NCI-H2227 treated with DMSO at 0.1 percent for 48 hours (cell line): Measurements from ENCODE around the gene NNAT.
"Not testable (repeated sequence)": the region's sequence is repeated elsewhere in the genome, so short reads cannot be mapped to it uniquely, and the experiment has no call there.

ENCODE experiments used
- DNase-seq: peaks from one replicate; lab custom pipeline; 2025; lab: John Stamatoyannopoulos, UW

NNAT gene

DNA sequence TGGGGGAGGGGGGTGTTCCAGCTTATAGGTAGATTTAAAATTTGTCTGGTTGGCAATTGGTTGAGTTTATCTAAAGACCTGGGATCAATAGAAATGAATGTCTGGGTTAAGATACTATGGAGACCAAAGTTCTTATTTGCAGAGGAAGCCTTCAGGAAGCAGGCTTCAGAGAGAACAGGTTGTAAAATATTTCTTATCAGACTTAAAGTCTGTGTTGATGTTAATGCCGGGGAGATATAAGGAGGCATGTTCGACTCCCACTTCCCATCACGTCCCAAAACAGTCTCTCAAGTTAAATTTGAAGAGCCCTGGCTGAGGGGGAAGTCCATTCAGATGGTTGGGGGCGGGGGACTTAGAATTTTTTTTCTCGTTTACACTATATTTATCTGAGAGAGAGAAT is 19.0 kb downstream of the NNAT start:
- no peak for DNase-seq

DNA sequence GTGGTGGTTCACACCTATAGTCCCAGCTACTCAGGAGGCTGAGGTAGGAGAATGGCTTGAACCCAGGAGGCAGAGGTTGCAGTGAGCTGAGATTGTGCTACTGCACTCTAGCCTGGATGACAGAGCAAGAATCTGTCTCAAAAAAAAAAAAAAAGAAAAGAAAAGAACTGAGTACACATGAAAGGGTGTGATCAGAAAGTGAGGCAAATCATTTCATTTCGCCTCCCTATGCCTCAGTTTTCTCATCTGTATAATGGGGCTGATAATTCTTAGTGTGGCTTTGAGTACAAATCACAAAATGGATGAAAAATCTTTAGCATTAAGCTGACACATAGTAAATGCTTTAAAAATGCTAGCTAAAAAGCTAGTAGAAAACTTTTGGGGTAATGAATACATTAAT is 19.8 kb downstream of the NNAT start:
- not testable (repeated sequence) for DNase-seq

DNA sequence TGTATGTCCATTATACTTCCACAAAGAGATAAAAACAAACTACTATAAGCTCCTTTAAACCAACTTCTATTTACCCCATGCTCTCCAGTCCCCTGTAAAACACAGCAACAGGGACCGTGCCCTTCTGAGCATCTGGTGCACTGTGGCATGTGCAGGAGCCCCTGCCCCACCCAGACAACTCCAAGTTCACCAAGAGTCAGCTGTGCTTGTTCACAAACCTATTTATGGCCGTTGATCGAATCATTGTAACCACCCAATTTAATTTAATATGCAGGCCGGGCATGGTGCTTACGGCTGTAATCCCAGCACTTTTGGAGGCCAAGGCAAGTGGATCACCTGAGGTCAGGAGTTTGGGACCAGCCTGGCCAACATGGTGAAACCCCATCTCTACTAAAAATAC is 20.3 kb downstream of the NNAT start:
- no peak for DNase-seq

DNA sequence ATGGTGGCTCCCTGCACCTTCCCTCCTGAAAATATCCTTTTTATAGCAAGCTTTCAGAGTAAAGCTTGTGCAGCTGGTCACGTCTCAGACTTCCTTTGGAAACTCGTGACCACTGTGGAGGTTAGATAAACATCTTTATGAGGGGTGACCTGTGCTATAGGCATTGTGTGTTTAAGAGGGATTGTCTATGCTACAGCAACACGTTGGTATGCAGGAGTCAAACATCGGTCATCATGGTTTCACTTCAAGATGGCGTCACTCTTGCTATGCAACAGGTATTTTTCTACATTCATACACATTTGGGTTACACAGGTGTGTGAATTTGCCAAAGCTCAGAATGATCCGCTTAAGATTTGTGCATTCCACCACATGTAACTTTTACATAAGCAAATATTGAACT is 21.2 kb downstream of the NNAT start:
- DNase-seq = no peak

DNA sequence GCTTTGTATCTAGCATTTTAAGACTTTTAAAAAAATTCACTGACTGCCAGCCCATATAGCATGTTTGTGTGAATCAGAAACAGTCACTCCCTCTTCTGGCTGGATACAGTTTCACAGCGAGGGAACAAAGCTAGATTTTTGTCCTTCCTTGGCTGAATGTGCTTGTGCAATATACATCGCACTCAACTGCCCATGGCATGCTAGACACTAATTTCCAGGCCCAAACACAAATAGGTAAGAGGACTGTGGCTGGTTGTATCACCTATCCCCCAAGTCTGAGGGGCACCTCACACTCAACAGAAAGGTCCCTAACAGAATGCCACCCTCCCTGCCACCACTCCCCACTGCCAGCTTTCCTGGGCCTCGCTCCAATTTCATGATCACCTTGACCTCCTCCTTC is 22.8 kb downstream of the NNAT start:
- DNase-seq = no peak

DNA sequence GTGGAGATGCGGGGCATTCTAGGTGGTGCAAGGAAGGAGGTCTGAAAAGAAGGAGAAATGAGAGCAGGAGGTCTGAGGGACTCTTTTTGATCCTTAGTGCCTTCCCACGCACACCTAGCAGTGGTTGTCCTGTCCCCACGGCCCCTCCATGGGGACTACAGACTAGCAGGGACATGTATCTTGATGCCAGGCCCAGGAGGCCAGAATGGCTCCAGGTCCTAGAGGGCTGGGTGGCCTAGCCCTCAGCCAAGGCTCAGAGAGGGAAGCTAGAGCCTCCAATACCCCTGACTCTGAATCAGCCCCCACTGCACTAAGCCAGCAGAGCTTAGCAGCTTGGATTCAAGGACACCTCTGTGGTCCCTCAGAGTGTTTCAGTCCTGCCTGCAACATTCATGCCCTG is 23.3 kb downstream of the NNAT start:
- no peak for DNase-seq

DNA sequence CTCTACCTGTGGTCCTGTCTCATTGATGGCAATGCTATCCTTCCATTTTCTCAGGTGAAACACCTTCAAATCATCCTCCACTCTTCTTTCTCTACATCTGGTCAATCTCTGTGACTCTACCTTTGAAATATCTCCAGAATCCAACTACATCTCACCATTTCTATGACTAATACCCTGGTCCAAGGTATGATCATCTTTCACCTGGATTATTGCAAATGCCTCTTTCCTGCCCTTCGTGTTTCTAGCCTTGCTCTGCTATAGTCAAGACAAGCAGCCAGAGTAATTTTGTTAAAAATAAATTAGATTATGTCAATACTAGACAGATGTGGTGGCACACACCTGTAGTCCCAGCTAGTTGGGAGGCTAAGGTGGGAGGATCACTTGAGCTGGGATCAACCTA is 24.5 kb downstream of the NNAT start:
- no peak for DNase-seq

DNA sequence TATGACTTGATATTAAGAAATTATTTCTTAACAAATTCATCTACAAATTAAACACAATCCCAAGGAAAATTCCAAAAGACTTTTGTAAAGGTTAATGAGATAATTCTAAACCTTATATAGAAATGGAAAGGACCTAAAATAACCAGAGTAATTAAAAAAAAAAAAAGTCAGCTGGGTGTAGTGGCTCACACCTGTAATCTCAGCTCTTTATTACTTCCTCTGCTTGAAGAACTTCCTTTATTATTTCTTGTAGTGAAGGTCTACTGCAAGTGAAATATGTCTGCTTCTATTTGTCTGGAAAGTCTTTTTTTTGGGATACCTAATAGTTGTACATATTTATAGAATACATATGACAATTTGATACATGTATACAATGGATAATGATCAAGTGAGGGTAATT is 26.9 kb downstream of the NNAT start:
- no peak for DNase-seq

DNA sequence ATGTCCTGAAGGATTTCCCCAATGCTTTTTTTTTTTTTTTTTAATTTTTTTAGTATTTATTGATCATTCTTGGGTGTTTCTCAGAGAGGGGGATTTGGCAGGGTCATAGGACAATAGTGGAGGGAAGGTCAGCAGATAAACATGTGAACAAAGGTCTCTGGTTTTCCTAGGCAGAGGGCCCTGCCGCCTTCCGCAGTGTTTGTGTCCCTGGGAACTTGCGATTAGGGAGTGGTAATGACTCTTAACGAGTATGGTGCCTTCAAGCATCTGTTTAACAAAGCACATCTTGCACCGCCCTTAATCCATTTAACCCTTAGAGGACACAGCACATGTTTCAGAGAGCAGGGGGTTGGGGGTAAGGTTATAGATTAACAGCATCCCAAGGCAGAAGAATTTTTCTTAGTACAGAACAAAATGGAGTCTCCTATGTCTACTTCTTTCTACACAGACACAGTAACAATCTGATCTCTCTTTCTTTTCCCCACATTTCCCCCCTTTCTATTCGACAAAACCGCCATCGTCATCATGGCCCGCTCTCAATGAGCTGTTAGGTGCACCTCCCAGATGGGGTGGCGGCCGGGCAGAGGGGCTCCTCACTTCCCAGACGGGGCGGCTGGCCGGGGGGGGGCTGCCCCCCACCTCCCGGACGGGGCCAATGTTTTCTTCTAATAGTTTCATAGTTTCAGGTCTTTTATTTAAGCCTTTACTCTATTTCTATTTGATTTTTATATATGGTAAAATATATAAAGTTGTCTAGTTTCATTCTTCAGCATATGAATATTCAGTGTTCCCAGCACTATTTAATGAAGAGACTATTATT is 29.3 kb downstream of the NNAT start:
- DNase-seq = not testable (repeated sequence)

DNA sequence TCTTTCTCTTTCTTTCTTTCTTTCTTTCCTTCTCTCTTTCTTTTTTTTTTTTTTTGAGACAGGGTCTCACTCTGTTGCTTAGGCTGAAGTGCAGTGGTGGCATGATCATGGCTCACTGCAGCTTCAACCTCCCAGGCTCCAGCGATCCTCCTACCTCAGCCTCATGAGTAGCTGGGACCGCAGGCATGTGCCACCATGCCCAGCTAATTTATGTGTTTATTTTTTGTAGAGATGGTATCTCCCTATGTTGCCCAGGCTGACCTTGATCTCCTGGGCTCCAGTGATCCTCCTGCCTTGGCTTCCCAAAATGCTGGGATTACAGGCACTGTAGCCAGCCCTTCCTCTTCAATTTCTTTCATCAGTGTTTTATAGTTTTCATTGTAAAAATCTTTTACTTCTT is 30.6 kb downstream of the NNAT start:
- not testable (repeated sequence) for DNase-seq

DNA sequence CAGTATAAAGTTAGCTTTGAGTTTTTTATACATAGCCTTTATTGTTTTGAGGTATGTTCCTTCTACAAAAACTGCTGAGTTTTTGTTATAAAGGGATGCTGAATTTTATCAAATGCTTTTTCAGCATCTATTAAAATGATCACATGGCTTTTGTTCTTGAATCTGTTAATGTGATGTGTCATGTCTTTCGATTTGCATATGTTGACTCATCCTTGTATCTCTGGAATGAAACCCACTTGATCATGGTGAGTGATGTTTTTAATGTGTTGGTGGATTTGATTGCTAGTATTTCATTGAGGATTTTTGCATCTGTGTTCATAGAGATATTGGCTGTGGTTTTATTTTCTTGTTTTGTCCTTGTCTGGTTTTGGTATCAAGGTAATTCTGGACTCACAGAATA is 31.4 kb downstream of the NNAT start:
- DNase-seq = no peak

DNA sequence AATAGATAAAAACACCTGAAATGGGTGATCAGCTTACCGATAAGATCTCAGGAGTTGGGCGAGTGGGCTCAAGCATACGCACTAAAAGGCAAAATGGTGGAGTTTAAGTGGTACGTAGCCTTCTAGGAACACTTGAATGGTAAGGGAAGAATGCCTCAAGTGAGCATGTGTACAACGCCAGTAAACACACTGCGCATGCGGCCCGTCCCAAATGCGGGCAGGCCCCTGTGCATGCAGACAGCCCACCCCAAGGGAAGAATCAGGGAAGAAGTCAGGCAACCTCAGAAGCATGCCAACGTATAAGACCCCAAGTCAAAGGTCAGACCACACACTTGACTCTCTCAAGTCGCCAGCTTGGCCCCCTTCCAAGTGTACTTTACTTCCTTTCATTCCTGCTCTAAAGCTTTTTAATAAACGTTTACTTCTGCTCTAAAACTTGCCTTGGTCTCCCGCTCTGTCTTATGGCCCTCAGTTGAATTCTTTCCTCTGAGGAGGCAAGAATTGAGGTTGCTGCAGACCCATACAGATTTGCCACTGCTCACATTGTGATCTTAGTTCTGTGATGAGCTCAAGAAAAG is 33.8 kb downstream of the NNAT start:
- peak; percentile 44 for DNase-seq

DNA sequence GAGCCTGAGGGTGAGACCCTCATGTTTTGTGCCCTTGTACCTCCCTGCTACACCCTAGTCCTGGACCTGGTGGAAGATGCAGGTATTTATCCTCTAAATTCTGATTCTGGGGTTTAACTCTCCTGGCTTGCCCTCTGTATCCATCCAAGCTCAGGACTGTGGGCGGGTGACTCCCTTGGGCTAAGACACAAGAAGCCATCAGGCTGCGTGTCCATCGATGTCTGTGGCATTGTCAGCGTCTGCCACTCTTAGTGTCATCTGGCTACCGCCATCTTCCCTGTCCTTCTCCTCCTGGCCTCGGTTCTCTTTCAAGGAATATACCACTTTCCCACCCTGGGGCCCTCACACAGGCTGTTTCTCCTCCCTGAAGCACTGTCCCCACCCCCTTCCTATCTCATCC is 35.5 kb downstream of the NNAT start:
- DNase-seq = no peak

DNA sequence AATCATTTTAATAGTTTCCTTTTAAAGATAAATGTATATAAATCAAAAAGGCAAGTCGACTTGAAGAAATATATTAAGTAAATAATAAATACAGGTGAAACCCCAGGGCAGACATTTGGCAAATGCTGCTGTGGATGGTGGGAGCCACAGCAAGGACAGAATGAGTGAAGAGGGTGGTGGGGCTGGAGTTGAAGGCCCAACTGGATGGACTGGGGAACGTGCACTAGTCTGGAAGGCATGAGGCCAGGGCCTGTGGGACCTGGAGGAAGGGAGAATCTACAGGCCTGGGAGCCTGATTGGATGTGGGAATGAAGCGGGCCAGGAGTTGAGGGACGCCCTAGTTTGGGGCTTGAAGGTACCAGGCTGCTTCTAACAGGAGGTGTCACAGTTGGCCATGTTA is 37.3 kb downstream of the NNAT start:
- no peak for DNase-seq

DNA sequence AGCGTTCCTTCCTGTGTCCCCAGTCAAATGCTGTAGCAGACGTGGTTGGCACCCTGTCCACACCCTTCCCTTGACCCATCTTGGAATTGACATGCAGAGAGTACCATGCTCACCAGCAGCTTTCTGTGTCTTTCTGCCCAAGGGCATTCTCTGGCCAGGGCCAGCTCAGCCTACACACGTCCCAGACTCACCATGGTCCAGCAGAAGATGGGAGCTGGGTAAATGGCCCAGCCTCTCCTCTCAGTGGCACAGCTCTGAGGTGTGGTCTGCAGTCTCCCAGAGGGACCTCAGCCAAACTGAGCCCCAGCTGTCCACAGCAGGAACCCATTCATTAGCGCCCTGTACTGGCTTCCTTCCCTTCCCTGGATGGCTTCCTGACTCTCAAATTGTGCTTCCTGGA is 37.7 kb downstream of the NNAT start:
- DNase-seq = no peak

DNA sequence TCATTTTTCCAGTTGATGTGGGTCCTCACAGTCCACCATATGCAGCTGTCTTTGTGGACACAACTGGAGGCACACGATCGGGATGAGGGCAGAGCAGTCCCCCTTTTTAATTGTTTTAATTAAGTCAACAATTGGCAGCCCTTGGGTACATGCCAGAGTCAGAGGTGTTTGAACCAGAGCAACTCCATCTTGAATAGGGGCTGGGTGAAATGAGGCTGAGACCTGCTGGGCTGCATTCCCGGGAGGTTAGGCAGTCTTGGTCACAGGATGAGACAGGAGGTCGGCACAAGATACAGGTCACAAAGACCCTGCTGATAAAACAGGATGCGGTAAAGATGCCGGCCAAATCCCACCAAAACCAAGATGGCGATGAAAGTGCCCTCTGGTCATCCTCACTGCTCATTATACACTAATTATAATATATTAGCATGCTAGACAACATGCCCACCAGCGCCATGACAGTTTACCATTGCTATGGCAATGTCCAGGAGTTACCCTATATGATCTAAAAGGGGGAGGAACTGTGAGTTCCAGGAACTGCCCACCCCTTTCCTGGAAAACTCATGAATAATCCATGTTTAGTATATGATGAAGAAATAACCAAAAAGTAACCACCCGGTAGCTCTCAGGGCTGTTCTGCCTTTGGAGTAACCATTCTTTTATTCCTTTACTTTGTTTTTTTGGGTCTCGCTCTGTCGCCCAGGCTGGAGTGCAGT is 38.4 kb downstream of the NNAT start:
- DNase-seq = no peak

DNA sequence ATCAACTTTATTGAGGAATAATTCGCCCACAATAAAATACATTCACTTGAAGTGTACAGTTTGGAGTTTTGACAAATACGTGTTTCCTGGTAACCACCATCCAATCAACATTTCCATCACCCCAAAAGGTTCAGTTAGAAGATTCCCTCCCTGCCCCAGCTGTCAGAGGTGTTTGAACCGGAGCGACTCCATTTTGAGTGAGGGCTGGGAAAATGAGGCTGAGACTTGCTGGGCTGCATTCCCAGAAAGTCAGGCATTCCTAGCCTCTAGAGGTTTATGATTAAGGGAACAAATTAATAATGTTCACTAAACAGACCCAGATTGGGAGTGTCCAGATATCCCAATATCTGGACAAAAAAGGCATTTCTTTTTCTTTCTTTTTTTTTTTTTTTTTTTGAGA is 39.6 kb downstream of the NNAT start:
- no peak for DNase-seq

DNA sequence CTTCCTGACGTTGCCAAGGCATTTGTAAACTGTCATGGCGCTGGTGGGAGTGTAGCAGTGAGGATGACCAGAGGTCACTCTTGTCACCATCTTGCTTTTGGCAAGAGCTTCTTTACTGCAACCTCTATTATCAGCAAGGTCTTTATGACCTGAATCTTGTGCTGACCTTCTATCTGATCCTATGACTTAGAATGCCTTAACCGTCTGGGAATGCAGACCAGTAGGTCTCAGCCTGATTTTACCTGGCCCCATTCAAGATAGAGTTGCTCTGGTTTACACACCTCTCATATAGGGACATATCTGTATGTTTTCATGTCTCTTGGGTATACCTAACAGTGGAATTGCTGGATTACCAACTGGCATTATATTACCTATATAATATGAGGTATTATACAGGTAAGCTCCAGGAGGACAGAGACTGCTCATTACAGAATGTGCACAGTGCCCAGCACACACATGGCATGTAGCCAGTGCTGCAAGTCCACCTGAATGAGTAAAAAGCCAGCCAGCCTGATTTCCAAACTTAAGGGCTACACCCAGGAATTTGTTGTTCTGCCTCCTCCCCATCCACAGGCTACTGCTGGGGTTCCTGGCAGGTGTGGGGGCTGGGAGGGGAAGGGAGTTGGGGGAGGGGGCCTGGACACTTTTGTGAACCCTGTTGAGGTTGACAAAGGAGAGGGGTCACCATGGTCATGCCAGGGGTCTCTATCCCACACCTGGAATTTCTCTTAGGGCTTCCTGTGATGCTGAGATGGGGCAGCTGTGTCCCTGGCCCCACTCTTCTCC is 41.8 kb downstream of the NNAT start:
- no peak for DNase-seq

DNA sequence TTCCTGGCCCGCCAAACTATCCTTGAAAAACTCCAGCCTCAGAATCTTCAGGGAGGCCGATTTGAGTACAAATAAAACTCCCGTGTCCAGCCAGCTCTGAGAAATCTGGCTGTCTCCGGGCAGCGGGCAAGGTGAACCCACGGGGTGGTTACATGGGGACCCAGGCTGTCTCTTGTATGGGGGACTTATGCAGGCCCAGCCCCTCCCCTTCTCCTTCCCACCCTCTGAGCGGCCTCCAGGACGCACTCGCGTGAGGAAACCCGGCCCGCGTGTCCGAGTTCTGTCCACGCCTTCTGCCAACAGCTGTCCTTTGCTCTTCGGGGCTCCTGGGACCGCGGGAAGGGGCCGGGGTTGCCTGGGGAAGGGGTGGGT is 43.0 kb downstream of the NNAT start:
- DNase-seq = no peak

DNA sequence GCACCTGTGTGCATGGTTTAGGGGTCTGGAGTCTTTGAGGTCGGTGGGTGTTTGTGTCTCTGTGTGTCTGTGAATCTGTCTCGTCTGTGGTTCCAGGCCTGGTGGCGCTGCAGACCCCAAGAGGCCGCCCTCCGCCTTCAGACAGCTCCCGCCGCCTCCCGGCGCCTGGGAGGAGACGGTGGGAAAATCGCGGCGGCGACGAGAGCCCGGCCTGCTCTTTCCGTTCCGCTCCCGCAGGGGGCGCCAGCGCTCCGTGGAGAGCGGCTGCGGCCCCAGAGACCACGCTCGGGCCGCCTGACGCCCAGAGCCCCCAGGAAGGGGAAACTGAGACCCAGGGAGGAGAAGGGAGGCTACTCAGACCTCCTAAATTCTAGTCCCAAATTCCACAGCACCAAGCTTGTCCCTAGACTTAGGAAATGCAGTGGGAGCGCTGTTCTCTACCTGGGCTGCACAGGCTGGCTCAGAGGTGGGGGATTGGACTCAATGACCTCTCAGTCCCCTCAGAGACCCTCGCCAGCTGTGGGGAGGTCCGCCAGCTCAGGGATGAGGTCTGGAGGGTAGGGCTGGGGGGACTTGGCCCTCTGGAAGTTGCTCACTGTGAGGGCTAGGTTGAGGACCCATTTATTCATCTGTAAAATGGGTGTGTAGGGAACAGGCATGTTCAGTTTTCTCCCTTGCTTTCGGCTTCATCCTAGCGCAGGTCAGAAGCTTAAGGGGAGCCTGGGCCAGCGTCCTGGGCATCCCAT is 43.5 kb downstream of the NNAT start:
- peak; percentile 60 for DNase-seq

DNA sequence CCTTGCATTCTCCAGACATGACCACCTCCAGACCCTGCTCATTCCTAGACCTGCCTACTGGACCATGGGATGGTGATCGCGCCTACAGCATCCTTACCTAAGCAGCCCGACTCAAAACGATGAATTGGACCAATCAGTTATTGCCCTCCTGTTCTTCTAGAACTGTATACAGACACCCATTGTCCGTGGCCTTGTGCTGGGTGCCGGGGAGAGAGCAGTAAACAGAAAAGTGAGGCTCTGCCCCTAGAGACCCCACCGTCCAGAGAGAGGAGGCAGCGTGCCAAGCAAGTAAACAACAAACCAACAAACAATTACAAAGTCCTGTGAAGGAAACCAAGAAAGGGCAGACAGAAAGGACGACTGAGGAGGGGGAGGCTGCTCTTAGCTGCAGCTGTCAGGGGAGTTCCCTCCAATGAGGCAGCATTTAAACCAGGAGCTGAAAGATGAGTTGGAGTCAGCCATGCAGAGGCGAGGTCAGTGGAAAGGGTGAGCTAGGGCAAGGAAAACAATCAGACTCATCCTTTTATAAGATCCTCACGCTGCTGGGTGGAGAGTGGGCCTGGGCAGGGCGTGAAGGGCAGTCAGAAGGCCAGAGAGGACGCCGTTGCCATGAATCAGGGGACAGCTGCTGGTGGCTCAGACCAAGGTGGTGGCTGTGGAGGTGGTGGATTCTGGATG is 44.2 kb downstream of the NNAT start:
- DNase-seq = peak; percentile 80
